ENCODE results near the gene ANO6. TPM values are rescaled to one million over a fixed set of nuclear protein-coding genes. Genes with fewer than 3 reads are reported as not detected.

ANO6 gene
- total RNA-seq, 3 donors from 2014 or later (not counting 1 experiment from before 2014, with no cell fraction given) = 26.6 to 31.0 (median 30.4) TPM

DNA sequence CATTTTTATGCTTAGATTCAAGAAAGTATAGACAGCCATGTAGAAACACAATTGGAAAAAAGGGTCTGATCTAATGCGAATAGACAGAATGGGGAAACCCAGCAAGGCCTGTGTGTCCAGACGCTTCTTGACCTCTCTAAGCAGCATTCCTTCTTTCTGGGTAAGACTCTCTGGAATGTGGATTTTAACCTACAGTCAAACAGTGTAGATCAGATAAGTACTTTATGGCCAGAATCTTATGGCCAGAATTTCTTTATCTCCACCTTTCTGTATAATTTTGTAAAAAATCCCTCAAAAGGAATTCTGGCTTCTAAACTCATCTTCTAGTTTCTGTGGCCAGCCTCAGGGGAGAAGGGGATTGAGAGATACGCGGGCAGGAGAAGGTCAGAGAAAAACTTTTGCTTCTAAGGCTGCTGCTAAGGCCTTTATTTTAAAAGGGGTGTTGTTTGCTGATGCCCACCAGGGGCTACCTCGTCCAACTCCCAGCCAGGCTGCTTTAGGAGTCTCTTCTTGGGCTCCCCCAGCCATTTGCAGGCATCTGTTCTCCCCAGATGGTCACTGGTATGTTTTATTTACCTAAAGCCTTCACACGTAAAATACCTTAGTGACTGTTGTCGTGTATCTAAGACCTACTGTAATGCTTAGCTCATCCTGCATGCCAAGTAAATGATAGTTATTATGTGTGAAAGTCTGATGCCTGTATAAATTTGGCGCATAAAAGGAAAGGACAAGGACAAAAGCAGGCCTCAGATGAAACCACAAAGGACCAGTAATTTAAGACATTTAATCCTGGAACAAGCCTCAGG, 68.4 kb downstream of the ANO6 start:
- Histone ChIP-seq H3K27me3 (ENCODE audit: control insufficient read depth, insufficient read depth, low read length) (no peaks in the 10 kb centered on the region), H3K4me3 (ENCODE audit: low read length) (no peak overlapping the region), H3K9me3 (ENCODE audit: control insufficient read depth, insufficient read depth, low read length) (no peaks in the 10 kb centered on the region), H3K27ac (ENCODE audit: low read length) (no peak overlapping the region), H3K4me1 (ENCODE audit: control insufficient read depth, insufficient read depth, low read length) (no peaks in the 10 kb centered on the region), H3K36me3 (ENCODE audit: control insufficient read depth, insufficient read depth, low read length) (no peaks in the 10 kb centered on the region)
- Mint-ChIP-seq H3K27me3 (ENCODE audit: low read depth in 2 of 2) (no peaks in the 10 kb centered on the region), H3K4me3 (no peak overlapping the region), H3K9me3 (no peaks in the 10 kb centered on the region), H3K27ac (no peak overlapping the region), H3K36me3 (no peaks in the 10 kb centered on the region), H3K4me1 (peaks cover 34 to 38% of the 10 kb centered on the region in 2 donors)
- DNase-seq (no peak), ATAC-seq (no peak)
- no peak for TF ChIP-seq CTCF (IDR thresholded peaks at IDR 0.05)
- 97% methylated on average over 7 of the region's 8 CpGs for WGBS (ENCODE audit: insufficient coverage)
- intact Hi-C loops (cut with micrococcal nuclease) = no loop called here

DNA sequence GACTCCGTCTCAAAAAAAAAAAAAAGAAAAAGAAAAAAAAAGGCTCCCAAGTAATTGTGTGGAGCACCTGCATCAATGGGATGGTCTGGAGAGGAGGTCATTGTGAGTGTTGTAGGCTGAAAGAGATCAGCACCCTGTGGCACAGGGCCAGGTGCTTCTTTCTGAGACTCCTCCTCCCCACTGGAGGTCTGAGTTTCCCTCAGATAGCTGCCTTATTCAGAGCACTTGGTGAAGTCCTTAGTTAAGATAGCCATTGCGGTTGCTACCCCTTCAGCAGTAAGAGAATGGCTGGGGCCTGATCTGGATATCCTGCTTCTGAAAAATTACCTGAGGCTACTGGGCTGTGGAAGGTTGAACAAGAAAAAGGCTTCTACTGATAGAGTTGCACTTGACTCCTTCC, 69.8 kb downstream of the ANO6 start:
- ATAC-seq (no peak), DNase-seq (no peak)
- Mint-ChIP-seq H3K27ac (no peak overlapping the region), H3K4me1 (peaks cover 34 to 38% of the 10 kb centered on the region in 2 donors), H3K27me3 (ENCODE audit: low read depth in 2 of 2) (no peaks in the 10 kb centered on the region), H3K4me3 (no peak overlapping the region), H3K9me3 (no peaks in the 10 kb centered on the region), H3K36me3 (no peaks in the 10 kb centered on the region)
- Histone ChIP-seq H3K27me3 (ENCODE audit: control insufficient read depth, insufficient read depth, low read length) (no peaks in the 10 kb centered on the region), H3K36me3 (ENCODE audit: control insufficient read depth, insufficient read depth, low read length) (no peaks in the 10 kb centered on the region), H3K4me3 (ENCODE audit: low read length) (no peak overlapping the region), H3K9me3 (ENCODE audit: control insufficient read depth, insufficient read depth, low read length) (no peaks in the 10 kb centered on the region), H3K4me1 (ENCODE audit: control insufficient read depth, insufficient read depth, low read length) (no peaks in the 10 kb centered on the region), H3K27ac (ENCODE audit: low read length) (no peak overlapping the region)
- 97% methylated on average over 2 of the region's 2 CpGs for WGBS (ENCODE audit: insufficient coverage)
- intact Hi-C loops (cut with micrococcal nuclease) = no loop called here
- TF ChIP-seq CTCF (IDR thresholded peaks at IDR 0.05) = no peak

- Mint-ChIP-seq H3K36me3 (no peaks in the 10 kb centered on the region), H3K27me3 (ENCODE audit: low read depth in 2 of 2) (no peaks in the 10 kb centered on the region), H3K4me1 (peaks cover 33 to 35% of the 10 kb centered on the region in 2 donors), H3K27ac (peak overlapping the region in 1 of 2 donors; percentile 14), H3K4me3 (no peak overlapping the region), H3K9me3 (no peaks in the 10 kb centered on the region)
- intact Hi-C loops (cut with micrococcal nuclease) = no loop called here
- 93% methylated on average over 2 of the region's 2 CpGs for WGBS (ENCODE audit: insufficient coverage)
- no peaks in the 10 kb centered on the region for H3K36me3 ChIP-seq (ENCODE audit: control insufficient read depth, insufficient read depth, low read length)
- H3K4me1 ChIP-seq (ENCODE audit: control insufficient read depth, insufficient read depth, low read length) = no peaks in the 10 kb centered on the region
- H3K27me3 ChIP-seq (ENCODE audit: control insufficient read depth, insufficient read depth, low read length) = no peaks in the 10 kb centered on the region
- ATAC-seq (no peak), DNase-seq (no peak)
- no peaks in the 10 kb centered on the region for H3K9me3 ChIP-seq (ENCODE audit: control insufficient read depth, insufficient read depth, low read length)
- H3K4me3 ChIP-seq (ENCODE audit: low read length) = no peak overlapping the region
- TF ChIP-seq CTCF (IDR thresholded peaks at IDR 0.05) = no peak
- H3K27ac ChIP-seq (ENCODE audit: low read length) = no peak overlapping the region
These were observed 70.7 kb downstream of the ANO6 start for GRCh38 chr12:45286621-45287020.
